HepG2 (cell line): ENCODE results near the gene PIEZO1. TPM values are rescaled to one million over a fixed set of nuclear protein-coding genes. Genes with fewer than 3 reads are reported as not detected.
A peak's percentile ranks its signal among the peaks of the same experiment; 100 is the strongest.

Experiments used
- BCL6 ChIP-seq: IDR thresholded peaks from 2 replicates; pipeline ENCODE4 v1.6.1; 2016; ENCODE audit warnings: missing genetic modification reagents, missing compliant biosample characterization
- ETV6 ChIP-seq: sonication (generic); formaldehyde crosslinking; conservative IDR thresholded peaks from 2 replicates; pipeline ENCODE4 v1.4.0; 2020; ENCODE audit warnings: missing genetic modification reagents
- GMEB2 ChIP-seq: IDR thresholded peaks from 2 replicates; pipeline ENCODE4 v1.6.1; 2016; ENCODE audit warnings: missing biosample characterization, missing genetic modification reagents, low read depth
- HIVEP1 ChIP-seq: sonication (generic); formaldehyde crosslinking; IDR thresholded peaks from 2 replicates; pipeline ENCODE4 v1.4.0; 2020; ENCODE audit warnings: mild to moderate bottlenecking, missing genetic modification reagents
- HOXD1 ChIP-seq: sonication (generic); formaldehyde crosslinking; IDR thresholded peaks from 2 replicates; pipeline ENCODE4 v1.5.0; 2020; ENCODE audit warnings: missing genetic modification reagents
- ISX ChIP-seq: sonication (generic); formaldehyde crosslinking; conservative IDR thresholded peaks from 2 replicates; pipeline ENCODE4 v1.5.0; 2020; ENCODE audit warnings: missing genetic modification reagents
- JUNB ChIP-seq: sonication (generic); formaldehyde crosslinking; IDR thresholded peaks from 2 replicates; pipeline ENCODE4 v1.8.0; 2022; ENCODE audit warnings: missing genetic modification reagents, mild to moderate bottlenecking, borderline replicate concordance
- NONO ChIP-seq, 2 experiments: fragments of 450-650 bp in 1 of 2; sonication (generic) in 1 of 2; formaldehyde crosslinking in 1 of 2; IDR thresholded peaks in 1 of 2; conservative IDR thresholded peaks in 1 of 2; 2 replicates each; pipeline versions ENCODE4 v1.6.1 to v1.8.0; 2017 to 2022; ENCODE audit warnings: mild to moderate bottlenecking in 1 of 2, missing genetic modification reagents in 1 of 2, moderate library complexity in 1 of 2
- NRL ChIP-seq: sonication (generic); formaldehyde crosslinking; IDR thresholded peaks from 2 replicates; pipeline ENCODE4 v1.5.0; 2020; ENCODE audit warnings: missing genetic modification reagents, mild to moderate bottlenecking, moderate library complexity, borderline replicate concordance
- PHF20 ChIP-seq: sonication (generic); formaldehyde crosslinking; IDR thresholded peaks from 2 replicates; pipeline ENCODE4 v1.5.0; 2020; ENCODE audit warnings: mild to moderate bottlenecking, missing genetic modification reagents
- REL ChIP-seq: sonication (generic); formaldehyde crosslinking; conservative IDR thresholded peaks from 2 replicates; pipeline ENCODE4 v1.8.0; 2022; ENCODE audit warnings: mild to moderate bottlenecking, missing genetic modification reagents, moderate library complexity
- RNF2 ChIP-seq: fragments of 450-650 bp; conservative IDR thresholded peaks from 2 replicates; pipeline ENCODE4 v1.6.1; 2016; ENCODE audit warnings: low read depth
- SCMH1 ChIP-seq: sonication (generic); formaldehyde crosslinking; IDR thresholded peaks from 2 replicates; pipeline ENCODE4 v1.9.0; 2021; ENCODE audit warnings: missing genetic modification reagents, mild to moderate bottlenecking, borderline replicate concordance
- SMAD3 ChIP-seq: sonication (generic); formaldehyde crosslinking; IDR thresholded peaks from 2 replicates; pipeline ENCODE4 v1.4.0; 2020; ENCODE audit warnings: missing genetic modification reagents
- SPEN ChIP-seq: sonication (generic); formaldehyde crosslinking; IDR thresholded peaks from 2 replicates; pipeline ENCODE4 v1.5.1; 2020; ENCODE audit warnings: low read depth, mild to moderate bottlenecking, missing genetic modification reagents
- TCF12 ChIP-seq, 2 experiments: fragments of 450-650 bp in 1 of 2; sonication (generic) in 1 of 2; formaldehyde crosslinking in 1 of 2; IDR thresholded peaks; 2 replicates each; pipeline versions ENCODE4 v1.6.1 to v1.8.0; 2017 to 2022; ENCODE audit warnings: antibody characterized with exemption in 1 of 2, mild to moderate bottlenecking in 1 of 2, missing genetic modification reagents in 1 of 2, moderate library complexity in 1 of 2
- U2AF1 ChIP-seq: fragments of 200-400 bp; formaldehyde crosslinking; optimal IDR thresholded peaks from 2 replicates; pipeline ENCODE3; 2017; ENCODE audit warnings: mild to moderate bottlenecking, low read depth, low read length
- ZNF33B ChIP-seq: sonication (generic); formaldehyde crosslinking; IDR thresholded peaks from 2 replicates; pipeline ENCODE4 v1.5.1; 2020; ENCODE audit warnings: mild to moderate bottlenecking, missing genetic modification reagents
- ZNF557 ChIP-seq: sonication (generic); formaldehyde crosslinking; IDR thresholded peaks from 2 replicates; pipeline ENCODE4 v1.4.0; 2020; ENCODE audit warnings: missing genetic modification reagents
- ZNF577 ChIP-seq: sonication (generic); formaldehyde crosslinking; IDR thresholded peaks from 2 replicates; pipeline ENCODE4 v1.4.0; 2020; ENCODE audit warnings: mild to moderate bottlenecking, low read depth, missing genetic modification reagents, borderline replicate concordance
- ZNF703 ChIP-seq: sonication (generic); formaldehyde crosslinking; IDR thresholded peaks from 2 replicates; pipeline ENCODE4 v1.5.1; 2020; ENCODE audit warnings: missing genetic modification reagents, mild to moderate bottlenecking, moderate library complexity, borderline replicate concordance
- ZSCAN21 ChIP-seq: sonication (generic); formaldehyde crosslinking; IDR thresholded peaks from 2 replicates; pipeline ENCODE4 v1.8.0; 2022; ENCODE audit warnings: mild to moderate bottlenecking, missing genetic modification reagents, moderate library complexity, borderline replicate concordance
- polyA plus RNA-seq, 8 experiments: library from polyadenylated mRNA; depleted of rRNA in 3 of 8; stranded (reverse) in 7 of 8; unstranded in 1 of 8; fragments of >200 nt; fragmentation: Illumina TruSeq in 4 of 8; extraction: Trizol in 4 of 8; gene quantifications; 2 replicates each; pipeline versions ENCODE4 v1.2.1 to v1.2.3, GENCODE V29; 2011 to 2016; ENCODE audit warnings: low read depth in 4 of 8, missing spikeins in 1 of 8, mixed read lengths in 1 of 8; ENCODE audit not compliant: insufficient read depth in 1 of 8
- total RNA-seq, 5 experiments: library from RNA; depleted of rRNA; stranded (reverse); fragments of >200 nt; fragmentation: Illumina TruSeq; extraction: Trizol; gene quantifications; 2 replicates each; pipeline ENCODE4 v1.2.3, GENCODE V29; 2016; ENCODE audit warnings: low read depth in 1 of 5
- TF ChIP-seq, protein P1 (sequence below): sonication (generic); formaldehyde crosslinking; IDR thresholded peaks from 2 replicates; pipeline ENCODE4 v1.5.1; 2020; ENCODE audit warnings: mild to moderate bottlenecking, missing genetic modification reagents, borderline replicate concordance

Gene PIEZO1
- total and polyA plus RNA-seq, 2 of the 13 experiments (the other 11 are each of a cell fraction or from before 2014, with no cell fraction given), result 67.9 to 85.0 TPM

GRCh38 chr16:88803264-88803987 lies 18.4 kb upstream of the PIEZO1 start, which contains the start of gene CDT1 (continued):
- TF ChIP-seq ZNF557 (CRISPR knock-in tag) (no peak), NRL (CRISPR knock-in tag) (peak; percentile 79; the same call in 1 of the 2 replicates), TCF12 (IDR thresholded peaks at IDR 0.05) (no peak), TCF12 (CRISPR knock-in tag; IDR thresholded peaks at IDR 0.05) (peak; percentile 73), ZSCAN21 (CRISPR knock-in tag) (peak; percentile 70; the same call in 1 of the 2 replicates), NONO (IDR thresholded peaks at IDR 0.05) (no peak), NONO (CRISPR knock-in tag; conservative IDR thresholded peaks at IDR 0.05) (no peak), SCMH1 (CRISPR knock-in tag) (no peak), ISX (peak; percentile 84; the same call in 1 of the 2 replicates), ETV6 (CRISPR knock-in tag) (0 out of 2 replicates have a peak, but pooled peaks have one; percentile 80), RNF2 (peak; percentile 53; the same call in 1 of the 2 replicates), ZNF703 (CRISPR knock-in tag) (peak; percentile 48; the same call in 1 of the 2 replicates), GMEB2 (CRISPR knock-in tag) (no peak), REL (no peak), ZNF33B (no peak), U2AF1 (no peak), SPEN (CRISPR knock-in tag) (peak; percentile 74), JUNB (CRISPR knock-in tag) (no peak), HOXD1 (peak; percentile 75; the same call in 1 of the 2 replicates), ZNF577 (CRISPR knock-in tag) (no peak), SMAD3 (CRISPR knock-in tag) (no peak), PHF20 (CRISPR knock-in tag) (peak; percentile 68), BCL6 (CRISPR knock-in tag) (no peak), HIVEP1 (no peak)
- TF ChIP-seq, protein P1, sequence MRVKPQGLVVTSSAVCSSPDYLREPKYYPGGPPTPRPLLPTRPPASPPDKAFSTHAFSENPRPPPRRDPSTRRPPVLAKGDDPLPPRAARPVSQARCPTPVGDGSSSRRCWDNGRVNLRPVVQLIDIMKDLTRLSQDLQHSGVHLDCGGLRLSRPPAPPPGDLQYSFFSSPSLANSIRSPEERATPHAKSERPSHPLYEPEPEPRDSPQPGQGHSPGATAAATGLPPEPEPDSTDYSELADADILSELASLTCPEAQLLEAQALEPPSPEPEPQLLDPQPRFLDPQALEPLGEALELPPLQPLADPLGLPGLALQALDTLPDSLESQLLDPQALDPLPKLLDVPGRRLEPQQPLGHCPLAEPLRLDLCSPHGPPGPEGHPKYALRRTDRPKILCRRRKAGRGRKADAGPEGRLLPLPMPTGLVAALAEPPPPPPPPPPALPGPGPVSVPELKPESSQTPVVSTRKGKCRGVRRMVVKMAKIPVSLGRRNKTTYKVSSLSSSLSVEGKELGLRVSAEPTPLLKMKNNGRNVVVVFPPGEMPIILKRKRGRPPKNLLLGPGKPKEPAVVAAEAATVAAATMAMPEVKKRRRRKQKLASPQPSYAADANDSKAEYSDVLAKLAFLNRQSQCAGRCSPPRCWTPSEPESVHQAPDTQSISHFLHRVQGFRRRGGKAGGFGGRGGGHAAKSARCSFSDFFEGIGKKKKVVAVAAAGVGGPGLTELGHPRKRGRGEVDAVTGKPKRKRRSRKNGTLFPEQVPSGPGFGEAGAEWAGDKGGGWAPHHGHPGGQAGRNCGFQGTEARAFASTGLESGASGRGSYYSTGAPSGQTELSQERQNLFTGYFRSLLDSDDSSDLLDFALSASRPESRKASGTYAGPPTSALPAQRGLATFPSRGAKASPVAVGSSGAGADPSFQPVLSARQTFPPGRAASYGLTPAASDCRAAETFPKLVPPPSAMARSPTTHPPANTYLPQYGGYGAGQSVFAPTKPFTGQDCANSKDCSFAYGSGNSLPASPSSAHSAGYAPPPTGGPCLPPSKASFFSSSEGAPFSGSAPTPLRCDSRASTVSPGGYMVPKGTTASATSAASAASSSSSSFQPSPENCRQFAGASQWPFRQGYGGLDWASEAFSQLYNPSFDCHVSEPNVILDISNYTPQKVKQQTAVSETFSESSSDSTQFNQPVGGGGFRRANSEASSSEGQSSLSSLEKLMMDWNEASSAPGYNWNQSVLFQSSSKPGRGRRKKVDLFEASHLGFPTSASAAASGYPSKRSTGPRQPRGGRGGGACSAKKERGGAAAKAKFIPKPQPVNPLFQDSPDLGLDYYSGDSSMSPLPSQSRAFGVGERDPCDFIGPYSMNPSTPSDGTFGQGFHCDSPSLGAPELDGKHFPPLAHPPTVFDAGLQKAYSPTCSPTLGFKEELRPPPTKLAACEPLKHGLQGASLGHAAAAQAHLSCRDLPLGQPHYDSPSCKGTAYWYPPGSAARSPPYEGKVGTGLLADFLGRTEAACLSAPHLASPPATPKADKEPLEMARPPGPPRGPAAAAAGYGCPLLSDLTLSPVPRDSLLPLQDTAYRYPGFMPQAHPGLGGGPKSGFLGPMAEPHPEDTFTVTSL (CRISPR knock-in tag), result no peak
